ENCODE data around the gene ARHGAP24. TPM values are rescaled to one million over a fixed set of nuclear protein-coding genes. Genes with fewer than 3 reads are reported as not detected.

Gene ARHGAP24
- total RNA-seq, 2 experiments from 2014 or later = 0.22 to 0.70 TPM

DNA sequence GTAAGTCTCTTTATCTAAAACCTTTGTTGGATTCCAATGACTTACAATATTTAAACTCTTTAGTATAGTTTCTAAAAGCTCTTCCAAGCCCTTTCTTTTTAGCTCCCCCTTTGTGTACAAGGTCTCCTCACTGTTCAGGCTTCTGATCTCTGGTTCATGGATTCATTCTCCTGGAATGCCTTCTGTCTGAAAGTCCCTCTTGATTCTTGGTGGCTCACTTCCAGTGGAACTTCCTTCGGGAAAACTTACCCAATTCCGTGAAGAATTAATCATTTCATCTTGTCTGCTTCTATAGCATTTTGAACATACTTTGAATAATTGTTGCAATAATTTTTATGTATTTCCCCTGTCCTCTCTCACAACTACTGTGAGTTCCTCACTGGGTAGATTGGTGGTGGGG lies 3.6 kb downstream of the ARHGAP24 start:
- DNase-seq (no peak), ATAC-seq (no peak)
- no peak overlapping the region for H3K27ac Mint-ChIP-seq
- no peak overlapping the region for H3K4me3 Mint-ChIP-seq
- intact Hi-C loops (cut with micrococcal nuclease) = no loop called here
- H3K36me3 Mint-ChIP-seq (ENCODE audit: low read depth) = no peaks in the 10 kb centered on the region
- H3K4me1 Mint-ChIP-seq (ENCODE audit: low read depth) = peaks cover 7% of the 10 kb centered on the region
- ChIA-PET POLR2A (no interaction called here), CTCF (interaction anchor here (1.2 kb wide), 1 partner anchor 11 kb away, joined by 3 read pairs; no protein-coding TSS in a partner anchor)
- H3K9me3 Mint-ChIP-seq = no peaks in the 10 kb centered on the region
- TF ChIP-seq, protein P1, sequence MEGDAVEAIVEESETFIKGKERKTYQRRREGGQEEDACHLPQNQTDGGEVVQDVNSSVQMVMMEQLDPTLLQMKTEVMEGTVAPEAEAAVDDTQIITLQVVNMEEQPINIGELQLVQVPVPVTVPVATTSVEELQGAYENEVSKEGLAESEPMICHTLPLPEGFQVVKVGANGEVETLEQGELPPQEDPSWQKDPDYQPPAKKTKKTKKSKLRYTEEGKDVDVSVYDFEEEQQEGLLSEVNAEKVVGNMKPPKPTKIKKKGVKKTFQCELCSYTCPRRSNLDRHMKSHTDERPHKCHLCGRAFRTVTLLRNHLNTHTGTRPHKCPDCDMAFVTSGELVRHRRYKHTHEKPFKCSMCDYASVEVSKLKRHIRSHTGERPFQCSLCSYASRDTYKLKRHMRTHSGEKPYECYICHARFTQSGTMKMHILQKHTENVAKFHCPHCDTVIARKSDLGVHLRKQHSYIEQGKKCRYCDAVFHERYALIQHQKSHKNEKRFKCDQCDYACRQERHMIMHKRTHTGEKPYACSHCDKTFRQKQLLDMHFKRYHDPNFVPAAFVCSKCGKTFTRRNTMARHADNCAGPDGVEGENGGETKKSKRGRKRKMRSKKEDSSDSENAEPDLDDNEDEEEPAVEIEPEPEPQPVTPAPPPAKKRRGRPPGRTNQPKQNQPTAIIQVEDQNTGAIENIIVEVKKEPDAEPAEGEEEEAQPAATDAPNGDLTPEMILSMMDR (IDR thresholded peaks at IDR 0.05) = no peak
- peaks cover 22% of the 10 kb centered on the region for H3K27me3 Mint-ChIP-seq

DNA sequence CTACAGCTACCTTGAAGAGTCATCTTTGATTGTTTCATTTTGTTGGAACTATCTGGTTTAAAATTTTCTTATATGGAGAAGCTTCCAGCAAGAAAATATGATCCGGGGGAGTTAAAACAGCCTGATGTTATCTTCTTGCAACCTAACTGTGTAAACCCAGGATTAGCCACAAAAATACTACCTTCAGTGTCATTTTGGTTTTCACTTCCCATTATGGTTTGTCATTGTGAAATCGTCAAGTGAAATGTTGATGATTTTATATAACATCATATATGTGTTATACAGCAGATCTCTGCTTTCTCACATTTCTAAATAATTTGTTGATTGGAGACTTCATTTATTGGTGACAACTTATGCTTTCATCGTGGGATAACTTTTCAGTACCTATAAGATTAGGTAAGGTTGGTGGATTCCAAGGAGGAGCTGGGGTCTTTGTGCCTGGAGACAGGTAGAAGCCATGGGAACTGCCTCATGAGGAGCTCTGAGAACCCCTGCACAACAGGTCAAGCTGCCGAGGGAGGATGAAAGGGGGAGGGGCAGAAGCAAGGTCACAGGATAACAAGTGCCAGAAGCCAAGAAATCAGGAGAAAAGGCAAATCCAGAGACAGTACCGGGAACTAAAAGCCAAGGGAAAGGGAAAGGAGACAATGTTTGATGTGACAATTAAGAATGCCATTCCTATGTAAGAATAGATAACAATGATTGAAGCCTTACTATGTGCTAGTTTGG lies 7.2 kb downstream of the ARHGAP24 start:
- H3K4me3 Mint-ChIP-seq = no peak overlapping the region
- H3K27me3 Mint-ChIP-seq = peaks cover 7% of the 10 kb centered on the region
- ChIA-PET CTCF (no interaction called here), POLR2A (no interaction called here)
- no peaks in the 10 kb centered on the region for H3K4me1 Mint-ChIP-seq (ENCODE audit: low read depth)
- intact Hi-C loops (cut with micrococcal nuclease) = no loop called here
- DNase-seq (no peak), ATAC-seq (no peak)
- TF ChIP-seq, protein P1 (IDR thresholded peaks at IDR 0.05) = no peak
- H3K27ac Mint-ChIP-seq = no peak overlapping the region
- H3K36me3 Mint-ChIP-seq (ENCODE audit: low read depth) = no peaks in the 10 kb centered on the region
- H3K9me3 Mint-ChIP-seq = no peaks in the 10 kb centered on the region

DNA sequence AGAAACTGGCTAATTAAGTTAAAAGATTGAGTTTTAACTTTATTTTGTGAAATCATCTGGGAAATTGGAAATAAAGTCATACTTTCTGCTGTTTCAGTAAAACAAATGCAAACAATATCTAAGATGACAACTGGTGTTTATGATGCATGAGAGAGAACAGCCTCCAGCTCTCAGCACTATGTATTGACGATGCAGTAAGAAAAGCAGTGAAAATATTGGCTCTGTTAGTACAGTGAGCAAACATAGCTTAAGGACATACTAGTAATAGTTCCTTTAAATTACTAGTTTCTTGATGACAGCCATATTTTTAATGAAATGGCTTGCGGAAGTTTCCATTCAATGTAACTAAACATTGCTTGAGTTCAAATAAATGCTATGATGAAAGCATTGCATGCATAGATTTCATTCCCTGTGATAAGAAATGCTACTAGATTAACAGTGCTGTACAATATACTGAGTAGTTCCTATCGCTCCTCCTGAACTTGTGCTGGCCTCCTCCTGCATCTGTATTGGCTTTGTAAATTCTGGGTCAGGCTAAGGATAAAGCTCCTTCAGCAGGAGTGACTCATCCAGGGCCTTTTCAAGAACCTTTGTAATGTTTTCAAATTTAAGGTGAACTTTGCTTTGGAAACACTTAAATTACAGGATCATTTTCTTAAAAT lies 11.6 kb downstream of the ARHGAP24 start:
- TF ChIP-seq, protein P1 (IDR thresholded peaks at IDR 0.05) = no peak
- H3K9me3 Mint-ChIP-seq = no peaks in the 10 kb centered on the region
- H3K27ac Mint-ChIP-seq = no peak overlapping the region
- no peaks in the 10 kb centered on the region for H3K27me3 Mint-ChIP-seq
- no peaks in the 10 kb centered on the region for H3K4me1 Mint-ChIP-seq (ENCODE audit: low read depth)
- no peak overlapping the region for H3K4me3 Mint-ChIP-seq
- intact Hi-C loops (cut with micrococcal nuclease) = no loop called here
- no peaks in the 10 kb centered on the region for H3K36me3 Mint-ChIP-seq (ENCODE audit: low read depth)
- POLR2A ChIA-PET = no interaction called here
- CTCF ChIA-PET = no interaction called here
- no peak for DNase-seq
- ATAC-seq = no peak

DNA sequence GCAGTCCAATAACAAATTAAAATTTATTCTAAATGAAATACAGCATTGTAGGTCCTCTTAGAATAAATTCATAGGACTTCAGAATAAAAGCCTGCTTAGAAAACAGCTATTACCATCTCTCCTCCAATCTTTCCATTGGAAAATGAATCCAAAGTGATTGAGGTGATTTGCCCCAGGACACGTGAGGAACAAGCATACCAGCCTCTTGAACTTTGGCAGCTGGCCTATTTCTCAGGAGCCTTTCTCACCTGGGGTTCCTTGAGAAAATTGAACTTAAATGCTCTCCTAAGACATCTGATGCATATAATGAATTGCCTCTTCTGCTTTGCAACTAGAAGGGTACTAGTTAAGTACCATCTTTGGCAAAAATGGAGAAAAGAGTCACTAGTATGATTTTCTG lies 13.5 kb downstream of the ARHGAP24 start:
- CTCF ChIA-PET = interaction anchor here (1.1 kb wide), 1 partner anchor 9 kb away, joined by 3 read pairs; no protein-coding TSS in a partner anchor
- POLR2A ChIA-PET = no interaction called here
- no peak for ATAC-seq

More for the DNA sequence above, 13.5 kb downstream of the ARHGAP24 start:
- H3K4me1 Mint-ChIP-seq (ENCODE audit: low read depth) = no peaks in the 10 kb centered on the region
- no peak overlapping the region for H3K4me3 Mint-ChIP-seq
- intact Hi-C loops (cut with micrococcal nuclease) = no loop called here
- TF ChIP-seq, protein P1 (IDR thresholded peaks at IDR 0.05) = no peak
- H3K27ac Mint-ChIP-seq = no peak overlapping the region
- no peaks in the 10 kb centered on the region for H3K9me3 Mint-ChIP-seq
- no peaks in the 10 kb centered on the region for H3K27me3 Mint-ChIP-seq
- no peaks in the 10 kb centered on the region for H3K36me3 Mint-ChIP-seq (ENCODE audit: low read depth)
- DNase-seq = no peak
